Liver (tissue), 3 donors: Measurements from ENCODE around the gene CISD1.

Source experiments
- JUND ChIP-seq, 2 donors: IDR thresholded peaks; 2 replicates each; pipeline ENCODE4 v1.6.1; 2016; ENCODE audit warnings: antibody characterized with exemption in 2 of 2
- TAF1 ChIP-seq: conservative IDR thresholded peaks from 2 replicates; pipeline ENCODE4 v1.6.1; 2016; ENCODE audit warnings: antibody characterized with exemption, mild to moderate bottlenecking
- TF ChIP-seq, protein P1 (sequence below): fragments of 150-350 bp; IDR thresholded peaks from 2 replicates; pipeline ENCODE4 v1.5.1; 2017; ENCODE audit warnings: improper control_type of control experiment, low read depth, low read length; ENCODE audit not compliant: missing input control
- donor health status: healthy.
- donor health status: healthy.

DNA sequence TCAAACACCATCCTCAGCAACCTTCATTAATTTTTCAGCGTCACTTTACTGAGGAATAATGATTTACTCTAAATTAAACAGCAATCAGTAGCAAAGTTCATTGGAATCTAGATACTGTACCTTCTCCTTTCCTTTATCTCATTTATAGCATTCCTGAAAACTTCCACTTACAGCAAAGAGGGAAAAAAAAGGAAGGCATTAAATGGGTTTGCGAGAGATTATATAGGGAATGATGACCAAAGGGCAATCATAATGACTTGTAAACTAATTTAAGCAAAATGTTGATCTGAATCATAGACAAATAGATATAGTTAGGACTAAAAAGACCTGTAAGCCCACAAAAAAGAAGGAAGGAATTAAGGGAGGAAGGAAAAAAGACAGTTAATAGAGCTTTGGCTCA lies 43.3 kb upstream of the CISD1 start:
- TF ChIP-seq, protein P1, sequence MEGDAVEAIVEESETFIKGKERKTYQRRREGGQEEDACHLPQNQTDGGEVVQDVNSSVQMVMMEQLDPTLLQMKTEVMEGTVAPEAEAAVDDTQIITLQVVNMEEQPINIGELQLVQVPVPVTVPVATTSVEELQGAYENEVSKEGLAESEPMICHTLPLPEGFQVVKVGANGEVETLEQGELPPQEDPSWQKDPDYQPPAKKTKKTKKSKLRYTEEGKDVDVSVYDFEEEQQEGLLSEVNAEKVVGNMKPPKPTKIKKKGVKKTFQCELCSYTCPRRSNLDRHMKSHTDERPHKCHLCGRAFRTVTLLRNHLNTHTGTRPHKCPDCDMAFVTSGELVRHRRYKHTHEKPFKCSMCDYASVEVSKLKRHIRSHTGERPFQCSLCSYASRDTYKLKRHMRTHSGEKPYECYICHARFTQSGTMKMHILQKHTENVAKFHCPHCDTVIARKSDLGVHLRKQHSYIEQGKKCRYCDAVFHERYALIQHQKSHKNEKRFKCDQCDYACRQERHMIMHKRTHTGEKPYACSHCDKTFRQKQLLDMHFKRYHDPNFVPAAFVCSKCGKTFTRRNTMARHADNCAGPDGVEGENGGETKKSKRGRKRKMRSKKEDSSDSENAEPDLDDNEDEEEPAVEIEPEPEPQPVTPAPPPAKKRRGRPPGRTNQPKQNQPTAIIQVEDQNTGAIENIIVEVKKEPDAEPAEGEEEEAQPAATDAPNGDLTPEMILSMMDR = no peak
- TF ChIP-seq TAF1 (no peak), JUND (IDR thresholded peaks at IDR 0.05) (no peak)
